Muscle of back (tissue), 11 donors: ENCODE measurements around the gene DOK5. TPM values are rescaled to one million over a fixed set of nuclear protein-coding genes. Genes with fewer than 3 reads are reported as not detected.
A peak's percentile ranks its signal among the peaks of the same experiment; 100 is the strongest.

Experiments
- DNase-seq, 3 donors: peaks; one replicate each; pipeline versions ENCODE4 v3.0.0 to v3.0.0-alpha.2; 2013
- polyA plus RNA-seq, 10 donors: library from polyadenylated mRNA; unstranded; fragments of 120-200 nt; gene quantifications; one replicate each; pipeline ENCODE4 v1.2.1, GENCODE V29; 2013; ENCODE audit not compliant: insufficient read length in 10 of 10

DOK5 gene
- polyA plus RNA-seq, 10 donors: 17.6 to 32.4 (median 24.7) TPM

- DNase-seq: no peak
Measured at GRCh38 chr20:54608039-54608745, 132.8 kb downstream of the DOK5 start.

GRCh38 chr20:54608943-54609342, 133.6 kb downstream of the DOK5 start:
- no peak for DNase-seq

- peak; percentile 48 to 76 (median 53) for DNase-seq
Measured at GRCh38 chr20:54611708-54612412, 136.5 kb downstream of the DOK5 start.

- DNase-seq: no peak
Measured at GRCh38 chr20:54618412-54618811, 143.0 kb downstream of the DOK5 start.

GRCh38 chr20:54619181-54619580, 143.8 kb downstream of the DOK5 start:
- DNase-seq: peak in 2 of 3 donors; percentile 28 to 56

GRCh38 chr20:54619682-54620081, 144.3 kb downstream of the DOK5 start:
- no peak for DNase-seq

- DNase-seq: no peak
Measured at GRCh38 chr20:54620611-54621010, 145.2 kb downstream of the DOK5 start.

- peak in 2 of 3 donors; percentile 44 to 73 for DNase-seq
Measured at GRCh38 chr20:54622333-54623295, 147.2 kb downstream of the DOK5 start.

GRCh38 chr20:54623991-54624569, 148.7 kb downstream of the DOK5 start:
- DNase-seq: peak in 2 of 3 donors; percentile 11 to 53

- peak; percentile 76 to 93 (median 82) for DNase-seq
Measured at GRCh38 chr20:54624706-54625390, 149.5 kb downstream of the DOK5 start.

- DNase-seq: no peak
Measured at GRCh38 chr20:54625497-54625896, 150.1 kb downstream of the DOK5 start.

GRCh38 chr20:54626126-54626525, 150.7 kb downstream of the DOK5 start:
- no peak for DNase-seq

- no peak for DNase-seq
Measured at GRCh38 chr20:54629632-54630031, 154.2 kb downstream of the DOK5 start.

- DNase-seq: no peak
Measured at GRCh38 chr20:54630582-54630981, 155.2 kb downstream of the DOK5 start.

GRCh38 chr20:54631059-54631458, 155.7 kb downstream of the DOK5 start:
- no peak for DNase-seq

- DNase-seq: no peak
Measured at GRCh38 chr20:54633374-54634355, 158.3 kb downstream of the DOK5 start.

- DNase-seq: no peak
Measured at GRCh38 chr20:54636575-54636974, 161.2 kb downstream of the DOK5 start.

GRCh38 chr20:54639941-54640340, 164.5 kb downstream of the DOK5 start:
- no peak for DNase-seq

- DNase-seq: no peak
Measured at GRCh38 chr20:54640800-54641199, 165.4 kb downstream of the DOK5 start.
